HCT116 (cell line): ENCODE data around the gene ARHGAP21.

Experiments
- ELF1 ChIP-seq: IDR thresholded peaks from 2 replicates; pipeline ENCODE4 v1.6.1; 2012; ENCODE audit warnings: low read depth, borderline replicate concordance
- POLR2A ChIP-seq: IDR thresholded peaks from 2 replicates; pipeline ENCODE4 v1.7.0; 2011; ENCODE audit warnings: borderline replicate concordance; ENCODE audit not compliant: insufficient read depth, insufficient read length; ENCODE audit errors: extremely low read depth
- POLR2AphosphoS5 ChIP-seq: IDR thresholded peaks from 2 replicates; pipeline ENCODE4 v1.6.1; 2011; ENCODE audit warnings: mild to moderate bottlenecking, low read depth, low read length, moderate library complexity
- REST ChIP-seq: IDR thresholded peaks from 2 replicates; pipeline ENCODE4 v1.6.1; 2012; ENCODE audit warnings: low read depth
- YY1 ChIP-seq: IDR thresholded peaks from 2 replicates; pipeline ENCODE4 v1.6.1; 2011; ENCODE audit warnings: low read length, low read depth, moderate library complexity, mild to moderate bottlenecking; ENCODE audit not compliant: insufficient replicate concordance; ENCODE audit errors: extremely low read depth
- ZBTB33 ChIP-seq: IDR thresholded peaks from 2 replicates; pipeline ENCODE4 v1.6.1; 2011; ENCODE audit warnings: mild to moderate bottlenecking, low read length, moderate library complexity; ENCODE audit not compliant: insufficient replicate concordance; ENCODE audit errors: extremely low read depth
- TF ChIP-seq, protein P1 (sequence below), 3 experiments: fragments of 200-600 bp in 1 of 3; sonication (generic) in 1 of 3; IDR thresholded peaks in 2 of 3; conservative IDR thresholded peaks in 1 of 3; 2 replicates each; pipeline ENCODE4 v1.5.1; 2012 to 2017; ENCODE audit warnings: low read depth in 2 of 3, low read length in 2 of 3, antibody characterized with exemption in 1 of 3, borderline replicate concordance in 1 of 3, control low read depth in 1 of 3, mild to moderate bottlenecking in 1 of 3, mixed read lengths in 1 of 3, mixed run types in 1 of 3, moderate library complexity in 1 of 3; ENCODE audit not compliant: insufficient read depth in 1 of 3

GRCh38 chr10:24616536-24616935 lies 107.2 kb downstream of the ARHGAP21 start:
- TF ChIP-seq REST (no peak), POLR2AphosphoS5 (no peak), POLR2A (no peak), ZBTB33 (no peak), YY1 (no peak), ELF1 (no peak)
- TF ChIP-seq, protein P1, sequence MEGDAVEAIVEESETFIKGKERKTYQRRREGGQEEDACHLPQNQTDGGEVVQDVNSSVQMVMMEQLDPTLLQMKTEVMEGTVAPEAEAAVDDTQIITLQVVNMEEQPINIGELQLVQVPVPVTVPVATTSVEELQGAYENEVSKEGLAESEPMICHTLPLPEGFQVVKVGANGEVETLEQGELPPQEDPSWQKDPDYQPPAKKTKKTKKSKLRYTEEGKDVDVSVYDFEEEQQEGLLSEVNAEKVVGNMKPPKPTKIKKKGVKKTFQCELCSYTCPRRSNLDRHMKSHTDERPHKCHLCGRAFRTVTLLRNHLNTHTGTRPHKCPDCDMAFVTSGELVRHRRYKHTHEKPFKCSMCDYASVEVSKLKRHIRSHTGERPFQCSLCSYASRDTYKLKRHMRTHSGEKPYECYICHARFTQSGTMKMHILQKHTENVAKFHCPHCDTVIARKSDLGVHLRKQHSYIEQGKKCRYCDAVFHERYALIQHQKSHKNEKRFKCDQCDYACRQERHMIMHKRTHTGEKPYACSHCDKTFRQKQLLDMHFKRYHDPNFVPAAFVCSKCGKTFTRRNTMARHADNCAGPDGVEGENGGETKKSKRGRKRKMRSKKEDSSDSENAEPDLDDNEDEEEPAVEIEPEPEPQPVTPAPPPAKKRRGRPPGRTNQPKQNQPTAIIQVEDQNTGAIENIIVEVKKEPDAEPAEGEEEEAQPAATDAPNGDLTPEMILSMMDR (IDR thresholded peaks at IDR 0.05 in 2 of 3, conservative IDR thresholded peaks at IDR 0.05 in 1 of 3; ENCODE audit: borderline replicate concordance in 1 of 3, insufficient read depth in 1 of 3, low read depth in 2 of 3, low read length in 2 of 3): no peak
